GM23248 (cell line): ENCODE measurements around the gene FAM81A. TPM values are rescaled to one million over a fixed set of nuclear protein-coding genes. Genes with fewer than 3 reads are reported as not detected.

Source experiments
- DNase-seq: peaks from one replicate; pipeline ENCODE4 v3.0.0-alpha.2; 2015
- H2AFZ ChIP-seq: fragments of 200-600 bp; sonication (generic); 2 replicates; pipeline ENCODE4 v1.6.1; 2016; ENCODE audit warnings: antibody characterized with exemption
- H3F3A ChIP-seq: fragments of 200-600 bp; sonication (generic); 2 replicates; pipeline ENCODE4 v1.6.1; 2016; ENCODE audit warnings: mild to moderate bottlenecking, antibody characterized with exemption, mixed run types; ENCODE audit not compliant: insufficient read depth
- H3K27ac ChIP-seq: fragments of 200-600 bp; sonication (generic); 2 replicates; pipeline ENCODE4 v1.5.1; 2016; ENCODE audit warnings: mild to moderate bottlenecking
- H3K27me3 ChIP-seq: fragments of 200-600 bp; sonication (generic); replicated peaks from 2 replicates; pipeline ENCODE4 v1.6.1; 2016; ENCODE audit warnings: mild to moderate bottlenecking; ENCODE audit not compliant: insufficient read depth
- H3K36me3 ChIP-seq: fragments of 200-600 bp; sonication (generic); 2 replicates; pipeline ENCODE4 v1.6.1; 2016; ENCODE audit warnings: low read depth, mild to moderate bottlenecking
- H3K4me1 ChIP-seq: fragments of 200-600 bp; sonication (generic); 2 replicates; pipeline ENCODE4 v1.6.1; 2016; ENCODE audit warnings: mild to moderate bottlenecking; ENCODE audit not compliant: insufficient read depth
- H3K4me2 ChIP-seq: fragments of 200-600 bp; sonication (generic); one replicate; pipeline ENCODE4 v1.6.1; 2016; ENCODE audit warnings: mild to moderate bottlenecking; ENCODE audit not compliant: unreplicated experiment
- H3K4me3 ChIP-seq: fragments of 200-600 bp; sonication (generic); 2 replicates; pipeline ENCODE4 v1.5.1; 2016; ENCODE audit warnings: mild to moderate bottlenecking
- H3K79me2 ChIP-seq: fragments of 200-600 bp; sonication (generic); 2 replicates; pipeline ENCODE4 v1.6.1; 2016; ENCODE audit warnings: mild to moderate bottlenecking; ENCODE audit not compliant: insufficient read depth
- H3K9ac ChIP-seq: fragments of 200-600 bp; sonication (generic); 2 replicates; pipeline ENCODE4 v1.6.1; 2016; ENCODE audit warnings: mild to moderate bottlenecking
- H3K9me2 ChIP-seq: fragments of 200-600 bp; sonication (generic); 2 replicates; pipeline ENCODE4 v1.6.1; 2016; ENCODE audit warnings: mixed run types, mild to moderate bottlenecking, moderate library complexity; ENCODE audit not compliant: insufficient read depth
- H3K9me3 ChIP-seq: fragments of 200-600 bp; sonication (generic); one replicate; pipeline ENCODE4 v1.6.1; 2017; ENCODE audit warnings: low read depth
- H4K20me1 ChIP-seq: fragments of 200-600 bp; sonication (generic); 2 replicates; pipeline ENCODE4 v1.6.0; 2016; ENCODE audit not compliant: insufficient read depth
- EZH2 ChIP-seq: fragments of 200-600 bp; sonication (generic); IDR thresholded peaks from 2 replicates; pipeline ENCODE4 v1.6.1; 2018; ENCODE audit warnings: antibody characterized with exemption, mild to moderate bottlenecking; ENCODE audit not compliant: insufficient read depth, poor library complexity, severe bottlenecking
- EZH2phosphoT487 ChIP-seq: fragments of 200-600 bp; sonication (generic); IDR thresholded peaks from 2 replicates; pipeline ENCODE4 v1.6.1; 2018; ENCODE audit warnings: antibody characterized with exemption, moderate library complexity, mild to moderate bottlenecking, low read depth; ENCODE audit not compliant: insufficient read depth
- WGBS, 2 experiments: methylation state at CpG; one replicate each; pipeline ENCODE4 v1.1.6; 2015 to 2017; ENCODE audit warnings: low lambda C conversion rate in 2 of 2, low coverage in 1 of 2; ENCODE audit errors: missing lambda C conversion rate in 2 of 2; 5-methylcytosine and 5-hydroxymethylcytosine counted together
- in situ Hi-C: fragments of 300-500 bp; cut with MboI; formaldehyde crosslinking; loops from 2 replicates; pipeline ENCODE4 v1.15.0; 2020
- polyA plus RNA-seq: library from polyadenylated mRNA; unstranded; fragments of >200 nt; fragmentation: Nextera tagmentation; extraction: Ambion mirVana; gene quantifications from 2 replicates; pipeline ENCODE4 v1.2.1, GENCODE V29; 2016
- total RNA-seq: library from RNA; depleted of rRNA; stranded (reverse); fragments of >200 nt; shearing (Covaris generic); gene quantifications from 2 replicates; pipeline ENCODE4 v1.2.3, GENCODE V29; 2014

FAM81A gene
- total and polyA plus RNA-seq, 2 experiments from 2014 or later: 0.26 to 0.32 TPM

DNA sequence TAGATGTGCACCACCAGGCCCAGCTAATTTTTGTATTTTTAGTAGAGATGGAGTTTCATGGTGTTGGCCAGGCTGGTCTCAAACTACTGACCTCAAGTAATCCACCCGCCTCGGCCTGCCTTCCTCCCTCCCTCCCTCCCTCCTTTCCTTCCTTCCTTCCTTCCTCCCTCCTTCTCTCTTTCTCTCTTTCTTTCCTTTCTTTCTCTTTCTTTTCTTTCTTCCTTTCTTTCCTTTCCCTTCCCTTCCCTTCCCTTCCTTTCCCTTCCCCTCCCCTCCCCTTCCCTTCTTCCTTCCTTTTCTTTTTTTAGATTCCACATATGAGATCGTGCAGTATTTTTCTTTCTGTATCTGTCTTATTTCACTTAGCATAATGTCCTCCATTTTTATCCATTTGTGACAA, 81.3 kb downstream of the FAM81A start:
- Histone ChIP-seq H3K9ac (no peak overlapping the region), H3K9me2 (no peaks in the 10 kb centered on the region), H3K27me3 (no peaks in the 10 kb centered on the region), H4K20me1 (no peaks in the 10 kb centered on the region), H3K27ac (no peak overlapping the region), H3K4me3 (no peak overlapping the region), H3K9me3 (no peaks in the 10 kb centered on the region), H3K79me2 (no peaks in the 10 kb centered on the region), H3K4me2 (no peak overlapping the region), H3K36me3 (no peaks in the 10 kb centered on the region), H2AFZ (no peak overlapping the region), H3K4me1 (no peaks in the 10 kb centered on the region), H3F3A (no peaks in the 10 kb centered on the region)
- TF ChIP-seq EZH2phosphoT487 (no peak), EZH2 (no peak)
- DNase-seq: no peak
- 90 to 93% methylated on average over 1 to 3 of the region's 3 CpGs for WGBS, 2 experiments
- in situ Hi-C loops: loop anchor here (25.0 kb wide), 1 partner anchor 1282 kb away; no protein-coding TSS in a partner anchor

DNA sequence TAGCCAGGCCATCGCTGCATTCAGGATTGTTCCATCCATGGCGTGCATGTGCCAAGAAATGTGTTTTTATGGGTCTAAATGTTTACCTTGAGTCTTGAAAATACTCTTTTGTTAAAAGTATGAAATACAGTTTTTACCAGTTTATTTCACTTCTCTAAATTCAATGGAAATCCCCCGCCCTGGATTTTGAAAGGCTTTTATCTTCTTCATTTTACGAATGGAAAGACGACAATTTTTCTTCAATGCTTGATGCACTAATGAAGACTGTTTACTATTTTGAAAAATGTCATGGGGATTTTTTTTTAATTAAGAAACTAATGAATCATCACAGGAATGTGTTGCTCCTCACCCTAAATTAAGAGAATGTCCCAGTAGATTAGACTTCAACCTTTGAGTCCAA, 83.5 kb downstream of the FAM81A start:
- Histone ChIP-seq H3K4me3 (no peak overlapping the region), H3K9me2 (no peaks in the 10 kb centered on the region), H3K36me3 (no peaks in the 10 kb centered on the region), H2AFZ (no peak overlapping the region), H3K27me3 (no peaks in the 10 kb centered on the region), H3K4me2 (no peak overlapping the region), H3K9me3 (no peaks in the 10 kb centered on the region), H3K27ac (no peak overlapping the region), H3F3A (no peaks in the 10 kb centered on the region), H4K20me1 (no peaks in the 10 kb centered on the region), H3K9ac (no peak overlapping the region), H3K79me2 (no peaks in the 10 kb centered on the region), H3K4me1 (no peaks in the 10 kb centered on the region)
- WGBS, 2 experiments: 94 to 95% methylated on average over 5 of the region's 5 CpGs
- DNase-seq: no peak
- TF ChIP-seq EZH2phosphoT487 (no peak), EZH2 (no peak)
- in situ Hi-C loops: loop anchor here (25.0 kb wide), 1 partner anchor 1284 kb away; no protein-coding TSS in a partner anchor

DNA sequence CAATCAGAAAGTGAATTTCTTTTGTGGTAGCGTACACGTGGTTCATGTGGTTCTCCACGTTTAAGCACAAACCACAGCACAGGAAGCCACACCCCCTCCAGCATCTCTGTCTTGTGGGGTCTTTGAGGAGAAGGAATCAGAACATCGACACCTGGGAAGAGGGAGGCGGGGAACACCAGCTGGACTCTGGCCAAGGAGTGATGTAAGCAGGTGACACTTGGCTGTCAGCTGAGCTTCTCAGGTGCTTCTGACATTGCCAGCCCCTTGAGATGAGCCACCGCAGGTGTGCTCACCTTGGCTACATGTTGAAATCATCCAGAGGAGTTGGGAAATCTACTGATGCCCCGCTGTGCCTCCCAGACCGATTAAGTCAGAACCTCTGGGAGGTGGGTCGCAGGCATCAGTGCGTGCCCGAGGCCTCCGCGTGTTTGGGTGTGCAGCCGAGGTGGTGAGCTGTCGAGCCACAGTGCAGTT, 85.0 kb downstream of the FAM81A start:
- Histone ChIP-seq H3K27me3 (no peaks in the 10 kb centered on the region), H3K4me3 (no peak overlapping the region), H3K9me3 (no peaks in the 10 kb centered on the region), H3K36me3 (no peaks in the 10 kb centered on the region), H3K4me1 (no peaks in the 10 kb centered on the region), H4K20me1 (no peaks in the 10 kb centered on the region), H3F3A (no peaks in the 10 kb centered on the region), H3K4me2 (no peak overlapping the region), H3K9ac (no peak overlapping the region), H2AFZ (no peak overlapping the region), H3K9me2 (no peaks in the 10 kb centered on the region), H3K79me2 (no peaks in the 10 kb centered on the region), H3K27ac (no peak overlapping the region)
- 79 to 83% methylated on average over 15 of the region's 15 CpGs for WGBS, 2 experiments
- in situ Hi-C loops: loop anchor here (25.0 kb wide), 1 partner anchor 1286 kb away; no protein-coding TSS in a partner anchor
- DNase-seq: no peak
- TF ChIP-seq EZH2phosphoT487: no peak
- TF ChIP-seq EZH2: no peak

DNA sequence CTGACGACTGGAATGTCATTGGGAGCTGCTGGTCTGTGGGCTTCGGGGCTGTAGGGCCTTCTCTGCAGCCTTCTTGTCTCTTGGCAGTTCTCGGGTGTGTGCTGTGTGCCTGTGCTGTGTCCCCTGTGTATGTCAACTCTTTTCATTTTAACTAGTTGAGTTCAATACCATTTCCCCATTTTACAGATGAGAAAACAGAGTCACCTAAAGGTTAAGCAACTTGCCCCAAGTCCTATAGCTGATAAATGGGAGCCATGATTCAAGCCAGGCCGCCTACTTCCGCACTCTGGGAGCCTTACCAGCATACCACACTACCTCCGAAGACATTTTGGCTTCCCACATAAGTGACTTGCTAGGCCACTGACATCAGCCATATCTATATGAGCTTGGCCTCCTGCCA, 85.7 kb downstream of the FAM81A start:
- Histone ChIP-seq H3K36me3 (no peaks in the 10 kb centered on the region), H3K9me3 (no peaks in the 10 kb centered on the region), H3F3A (no peaks in the 10 kb centered on the region), H3K9ac (no peak overlapping the region), H3K27me3 (no peaks in the 10 kb centered on the region), H4K20me1 (no peaks in the 10 kb centered on the region), H3K9me2 (no peaks in the 10 kb centered on the region), H3K4me1 (no peaks in the 10 kb centered on the region), H3K4me2 (no peak overlapping the region), H3K79me2 (no peaks in the 10 kb centered on the region), H3K4me3 (no peak overlapping the region), H3K27ac (no peak overlapping the region), H2AFZ (no peak overlapping the region)
- WGBS, 2 experiments: 78 to 80% methylated on average over 6 of the region's 6 CpGs
- TF ChIP-seq EZH2 (no peak), EZH2phosphoT487 (no peak)
- in situ Hi-C loops: loop anchor here (25.0 kb wide), 1 partner anchor 1286 kb away; no protein-coding TSS in a partner anchor
- no peak for DNase-seq
